ENCODE results near the gene EDN3.

GRCh38 chr20:59297686-59298085 is 2.7 kb upstream of the EDN3 start:
- no peak for TF ChIP-seq POLR2AphosphoS5 (IDR thresholded peaks at IDR 0.05; ENCODE audit: low read depth, low read length)
- no peak for TF ChIP-seq SPI1 (IDR thresholded peaks at IDR 0.05; ENCODE audit: low read depth, low read length)
- no peak for TF ChIP-seq TAF1 (IDR thresholded peaks at IDR 0.05; ENCODE audit: low read depth, low read length)
- TF ChIP-seq POLR2A (IDR thresholded peaks at IDR 0.05; ENCODE audit: low read depth, low read length): no peak
- no peak for TF ChIP-seq POU2F2 (IDR thresholded peaks at IDR 0.05; ENCODE audit: low read depth, low read length)

Measured in GM12891 (cell line).